Measurements from ENCODE around the gene PWWP2B.
"Not testable (repeated sequence)": the region's sequence is repeated elsewhere in the genome, so short reads cannot be mapped to it uniquely, and the experiment has no call there.

PWWP2B gene

DNA sequence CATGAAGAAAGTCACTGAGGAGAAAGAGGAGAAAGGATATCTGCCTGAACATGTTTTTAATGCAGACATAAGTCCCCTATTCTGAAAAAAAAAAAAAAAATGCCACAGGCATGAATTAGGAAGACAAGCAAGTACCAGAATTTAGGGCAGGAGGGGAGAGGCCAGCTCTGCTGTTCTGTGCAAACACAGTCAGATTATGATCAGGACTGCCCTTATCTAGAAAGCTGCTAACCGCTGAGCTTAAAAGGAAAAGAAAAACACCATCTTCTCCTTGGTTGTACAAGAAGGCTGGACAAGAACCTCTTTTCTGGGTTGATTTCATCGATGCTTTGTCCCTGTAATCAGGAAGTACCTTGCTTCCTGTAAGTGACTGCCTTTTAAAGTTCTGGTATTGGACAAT is 15.3 kb upstream of the PWWP2B start:
- Histone ChIP-seq H3K9ac (no peak overlapping the region), H4K20me1 (peaks cover 0 to 16% (median 0%) of the 10 kb centered on the region in 11 experiments; a peak in 7 of 22 replicates), H3K9me3 (replicated peaks in 1 of 11) (peaks cover 0 to 1% (median 0%) of the 10 kb centered on the region in 11 experiments; a peak in 1 of 22 replicates), H3K4me1 (peaks cover 34 to 65% (median 54%) of the 10 kb centered on the region in 10 experiments), H3K27ac (no peak overlapping the region), H3K4me2 (peak overlapping the region; percentile 32 to 94 (median 67)), H3K27me3 (peaks cover 5 to 75% (median 50%) of the 10 kb centered on the region in 11 experiments; a peak in 18 of 22 replicates), H3K4me3 (no peak overlapping the region), H3K36me3 (no peaks in the 10 kb centered on the region)
- no peak for TF ChIP-seq Cebpa-rat (IDR thresholded peaks at IDR 0.05)

- Histone ChIP-seq H3K4me2 (peak overlapping the region; percentile 32 to 94 (median 67)), H3K4me3 (no peak overlapping the region), H3K36me3 (no peaks in the 10 kb centered on the region), H3K9me3 (replicated peaks in 1 of 11) (no peaks in the 10 kb centered on the region), H3K9ac (no peak overlapping the region), H4K20me1 (peaks cover 0 to 23% (median 0%) of the 10 kb centered on the region in 11 experiments; a peak in 7 of 22 replicates), H3K27me3 (peaks cover 5 to 74% (median 48%) of the 10 kb centered on the region in 11 experiments; a peak in 18 of 22 replicates), H3K27ac (no peak overlapping the region), H3K4me1 (peaks cover 40 to 65% (median 60%) of the 10 kb centered on the region in 10 experiments)
- TF ChIP-seq Cebpa-rat (IDR thresholded peaks at IDR 0.05), result no peak
Measured at GRCh38 chr10:132382231-132382922, 14.6 kb upstream of the PWWP2B start.

DNA sequence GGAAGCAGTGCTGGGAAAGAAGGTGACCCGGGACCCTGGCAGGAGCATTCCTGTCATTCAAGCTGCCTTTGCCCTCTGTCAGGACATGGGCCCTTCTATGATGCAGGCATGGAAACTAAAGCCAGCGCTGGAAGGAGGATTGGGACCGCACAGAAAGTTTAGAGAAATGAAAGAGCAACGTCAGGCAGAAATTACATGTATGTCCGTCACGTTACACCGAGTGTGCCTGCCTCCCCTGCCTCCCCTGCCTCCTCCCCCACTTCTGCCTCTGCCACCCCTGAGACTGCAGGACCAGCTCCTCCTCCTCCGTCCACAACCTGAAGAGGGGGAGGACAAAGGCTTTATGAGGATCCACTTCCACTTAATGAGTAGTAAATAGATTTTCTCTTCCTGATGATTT is 13.9 kb upstream of the PWWP2B start:
- H3K9me3 ChIP-seq (replicated peaks in 1 of 11), result no peaks in the 10 kb centered on the region
- no peaks in the 10 kb centered on the region for H3K36me3 ChIP-seq
- no peak for TF ChIP-seq Cebpa-rat (IDR thresholded peaks at IDR 0.05)
- no peak overlapping the region for H3K27ac ChIP-seq
- H3K27me3 ChIP-seq, result peaks cover 5 to 72% (median 43%) of the 10 kb centered on the region in 11 experiments; a peak in 18 of 22 replicates
- H3K4me2 ChIP-seq, result peak overlapping the region in 8 of 11 experiments; percentile 61 to 95 (median 77); a peak in 11 of 22 replicates
- H4K20me1 ChIP-seq, result peaks cover 0 to 27% (median 0%) of the 10 kb centered on the region in 11 experiments; a peak in 7 of 22 replicates
- no peak overlapping the region for H3K9ac ChIP-seq
- H3K4me1 ChIP-seq, result peaks cover 45 to 69% (median 65%) of the 10 kb centered on the region in 10 experiments
- H3K4me3 ChIP-seq, result no peak overlapping the region

GRCh38 chr10:132383751-132384196 is 13.2 kb upstream of the PWWP2B start:
- Histone ChIP-seq H3K36me3 (no peaks in the 10 kb centered on the region), H3K9ac (0 out of 22 replicates have a peak overlapping the region, but pooled peaks of 1 of the 11 experiments have one; percentile 7), H3K27ac (no peak overlapping the region), H3K27me3 (peaks cover 5 to 66% (median 43%) of the 10 kb centered on the region in 11 experiments; a peak in 18 of 22 replicates), H3K4me2 (peak overlapping the region in 9 of 11 experiments; percentile 23 to 95 (median 80); a peak in 13 of 22 replicates), H3K4me1 (peaks cover 45 to 69% (median 65%) of the 10 kb centered on the region in 10 experiments), H3K9me3 (replicated peaks in 1 of 11) (no peaks in the 10 kb centered on the region), H3K4me3 (no peak overlapping the region), H4K20me1 (peaks cover 0 to 27% (median 0%) of the 10 kb centered on the region in 11 experiments; a peak in 7 of 22 replicates)
- TF ChIP-seq Cebpa-rat (IDR thresholded peaks at IDR 0.05), result no peak

DNA sequence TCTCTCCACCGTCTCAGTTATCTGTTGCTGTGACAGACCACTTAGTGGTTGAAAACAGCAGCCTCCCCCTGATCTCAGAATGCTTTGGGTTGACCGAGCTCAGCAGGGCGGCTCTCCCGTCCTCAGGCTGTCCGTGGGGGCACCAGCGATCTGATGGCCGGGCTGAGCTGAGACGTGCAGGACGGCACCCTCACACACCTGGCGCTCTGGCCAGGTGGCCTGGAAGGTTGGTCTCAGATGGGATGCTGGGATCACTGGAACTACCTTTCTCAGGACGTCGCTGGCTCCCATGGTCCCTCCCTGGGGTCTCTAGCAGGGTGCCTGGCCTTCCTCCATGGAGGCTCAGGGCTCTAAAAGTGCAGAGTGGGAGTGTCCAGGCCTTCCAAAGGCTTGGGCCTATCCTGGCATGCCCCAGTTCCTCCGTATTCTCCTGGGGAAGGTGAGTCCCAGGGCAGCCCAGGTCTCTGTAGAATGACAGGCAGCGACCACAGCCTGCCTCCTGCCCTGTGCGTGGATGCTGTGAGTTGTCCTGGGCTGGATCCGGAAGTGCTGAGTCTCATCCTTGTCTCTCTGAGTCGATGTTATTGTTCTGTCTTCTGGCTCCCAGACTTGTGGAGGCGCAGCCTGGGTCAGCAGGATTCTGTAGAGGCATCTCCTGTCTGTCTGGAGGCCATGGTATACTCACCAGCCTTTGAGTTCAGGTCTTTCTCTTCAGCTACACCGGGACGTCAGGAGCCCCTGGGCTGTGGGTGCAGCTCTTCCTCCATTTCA is 12.2 kb upstream of the PWWP2B start:
- H3K36me3 ChIP-seq, result no peaks in the 10 kb centered on the region
- peak overlapping the region in 4 of 11 experiments; percentile 0 to 37 (median 22); a peak in 1 of 22 replicates for H3K9ac ChIP-seq
- H3K27ac ChIP-seq, result peak overlapping the region in 3 of 11 experiments; percentile 4 to 52 (median 8); a peak in 6 of 22 replicates

GRCh38 chr10:132385389-132385667 is 11.7 kb upstream of the PWWP2B start:
- H3K4me2 ChIP-seq, result peak overlapping the region; percentile 75 to 95 (median 84)
- peaks cover 5 to 69% (median 45%) of the 10 kb centered on the region in 11 experiments; a peak in 18 of 22 replicates for H3K27me3 ChIP-seq
- H4K20me1 ChIP-seq, result peaks cover 0 to 34% (median 5%) of the 10 kb centered on the region in 11 experiments; a peak in 7 of 22 replicates
- no peak for TF ChIP-seq Cebpa-rat (IDR thresholded peaks at IDR 0.05)
- H3K9me3 ChIP-seq (replicated peaks in 1 of 11), result no peaks in the 10 kb centered on the region
- H3K4me3 ChIP-seq, result no peak overlapping the region
- peak overlapping the region in 4 of 11 experiments; percentile 4 to 72 (median 30); a peak in 6 of 22 replicates for H3K27ac ChIP-seq
- H3K9ac ChIP-seq, result peak overlapping the region in 4 of 11 experiments; percentile 0 to 37 (median 22); a peak in 1 of 22 replicates
- H3K4me1 ChIP-seq, result peaks cover 52 to 84% (median 81%) of the 10 kb centered on the region in 10 experiments
- no peaks in the 10 kb centered on the region for H3K36me3 ChIP-seq

More for the DNA sequence above, 12.2 kb upstream of the PWWP2B start:
- H3K4me2 ChIP-seq, result peak overlapping the region; percentile 75 to 95 (median 84)
- TF ChIP-seq Cebpa-rat (IDR thresholded peaks at IDR 0.05), result no peak
- no peaks in the 10 kb centered on the region for H3K9me3 ChIP-seq (replicated peaks in 1 of 11)
- H3K4me1 ChIP-seq, result peaks cover 52 to 79% (median 76%) of the 10 kb centered on the region in 10 experiments
- H4K20me1 ChIP-seq, result peaks cover 0 to 34% (median 5%) of the 10 kb centered on the region in 11 experiments; a peak in 7 of 22 replicates
- peaks cover 5 to 70% (median 43%) of the 10 kb centered on the region in 11 experiments; a peak in 18 of 22 replicates for H3K27me3 ChIP-seq
- H3K4me3 ChIP-seq, result no peak overlapping the region

GRCh38 chr10:132385721-132386418 is 11.1 kb upstream of the PWWP2B start:
- peak overlapping the region; percentile 75 to 95 (median 84) for H3K4me2 ChIP-seq
- no peaks in the 10 kb centered on the region for H3K36me3 ChIP-seq
- no peak overlapping the region; a peak in 1 of 20 replicates for H3K4me3 ChIP-seq
- no peaks in the 10 kb centered on the region for H3K9me3 ChIP-seq (replicated peaks in 1 of 11)
- peak overlapping the region in 4 of 11 experiments; percentile 43 to 72 (median 66); a peak in 4 of 22 replicates for H3K27ac ChIP-seq
- peaks cover 0 to 34% (median 5%) of the 10 kb centered on the region in 11 experiments; a peak in 7 of 22 replicates for H4K20me1 ChIP-seq
- H3K9ac ChIP-seq, result peak overlapping the region in 4 of 11 experiments; percentile 10 to 60 (median 37); a peak in 3 of 22 replicates
- TF ChIP-seq Cebpa-rat (IDR thresholded peaks at IDR 0.05), result no peak
- peaks cover 5 to 64% (median 40%) of the 10 kb centered on the region in 11 experiments; a peak in 18 of 22 replicates for H3K27me3 ChIP-seq
- H3K4me1 ChIP-seq, result peaks cover 52 to 89% (median 84%) of the 10 kb centered on the region in 10 experiments

DNA sequence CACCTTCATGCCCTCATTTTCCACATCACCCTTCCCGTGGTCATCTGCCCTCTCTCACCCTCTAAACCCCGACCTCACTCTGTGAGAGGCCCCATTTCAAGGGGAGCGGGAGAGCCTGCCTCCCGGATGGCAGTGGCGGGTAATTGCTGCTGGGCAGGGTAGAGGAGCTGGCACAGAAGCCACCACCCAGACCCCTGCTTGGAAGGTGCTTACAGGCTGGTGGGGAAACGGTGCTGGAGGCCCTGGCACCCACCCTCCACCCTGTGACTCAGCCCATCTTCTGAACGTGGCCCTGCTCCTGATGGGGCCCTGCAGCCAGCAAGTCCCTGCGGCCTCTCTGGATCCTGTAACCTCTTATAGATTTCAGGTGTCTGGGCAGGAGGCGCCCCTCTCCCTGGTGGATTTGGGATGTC is 10.6 kb upstream of the PWWP2B start:
- H3K27me3 ChIP-seq, result peaks cover 3 to 58% (median 34%) of the 10 kb centered on the region in 11 experiments; a peak in 16 of 22 replicates
- peak overlapping the region; percentile 75 to 95 (median 84) for H3K4me2 ChIP-seq
- H3K27ac ChIP-seq, result peak overlapping the region in 5 of 11 experiments; percentile 43 to 72 (median 64); a peak in 7 of 22 replicates
- peak overlapping the region in 7 of 11 experiments; percentile 10 to 64 (median 55); a peak in 9 of 22 replicates for H3K9ac ChIP-seq
- H3K4me1 ChIP-seq, result peaks cover 51 to 89% (median 83%) of the 10 kb centered on the region in 10 experiments
- no peak overlapping the region for H3K4me3 ChIP-seq
- H4K20me1 ChIP-seq, result peaks cover 0 to 34% (median 5%) of the 10 kb centered on the region in 11 experiments; a peak in 7 of 22 replicates
- no peaks in the 10 kb centered on the region for H3K9me3 ChIP-seq (replicated peaks in 1 of 11)
- TF ChIP-seq Cebpa-rat (IDR thresholded peaks at IDR 0.05), result no peak
- no peaks in the 10 kb centered on the region for H3K36me3 ChIP-seq

GRCh38 chr10:132386896-132387295 is 10.1 kb upstream of the PWWP2B start:
- H4K20me1 ChIP-seq, result peaks cover 0 to 34% (median 5%) of the 10 kb centered on the region in 11 experiments; a peak in 7 of 22 replicates
- peaks cover 0 to 54% (median 31%) of the 10 kb centered on the region in 11 experiments; a peak in 16 of 22 replicates for H3K27me3 ChIP-seq
- H3K4me1 ChIP-seq, result peaks cover 47 to 85% (median 79%) of the 10 kb centered on the region in 10 experiments
- peak overlapping the region; percentile 47 to 72 (median 60); a peak in 19 of 22 replicates for H3K27ac ChIP-seq
- H3K9ac ChIP-seq, result peak overlapping the region; percentile 29 to 69 (median 60); a peak in 16 of 22 replicates
- H3K9me3 ChIP-seq (replicated peaks in 1 of 11); H3K36me3 ChIP-seq: not testable (repeated sequence)
- H3K4me3 ChIP-seq, result peak overlapping the region in 2 of 10 experiments; percentile 7 to 28; a peak in 2 of 20 replicates
- H3K4me2 ChIP-seq, result peak overlapping the region; percentile 75 to 95 (median 84)
